Occipital lobe (tissue), 2 donors: ENCODE results near the gene USP32. TPM values are rescaled to one million over a fixed set of nuclear protein-coding genes. Genes with fewer than 3 reads are reported as not detected.
"Not testable (repeated sequence)": the region's sequence is repeated elsewhere in the genome, so short reads cannot be mapped to it uniquely, and the experiment has no call there.

Experiments used
- DNase-seq: peaks from one replicate; lab custom pipeline; 2025; lab: John Stamatoyannopoulos, UW
- total RNA-seq: library from RNA; depleted of rRNA; stranded (reverse); fragments of >200 nt; gene quantifications from one replicate; pipeline ENCODE4 v1.2.3, GENCODE V29; 2014

USP32 gene
- total RNA-seq, 1 donor from 2014 or later, result 71.0 TPM

DNA sequence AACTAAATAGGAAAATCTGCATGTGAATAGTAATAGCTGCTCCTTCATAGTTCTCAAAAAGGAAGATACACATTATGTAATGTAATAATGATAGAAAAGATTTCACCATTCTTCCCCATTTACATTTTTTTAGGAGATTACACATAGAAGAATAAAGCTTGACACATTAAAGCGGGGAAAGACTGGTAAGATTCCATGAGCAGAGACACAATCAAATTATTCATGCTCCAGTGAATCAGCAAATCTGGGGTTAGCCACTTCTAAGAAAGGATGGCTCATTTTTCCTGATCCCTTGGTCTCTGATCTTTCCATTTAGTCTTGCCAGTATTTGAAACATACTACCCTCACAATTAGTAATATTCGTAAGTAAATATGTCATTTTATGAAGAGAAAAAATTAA is 160.2 kb downstream of the USP32 start:
- DNase-seq, result no peak

DNA sequence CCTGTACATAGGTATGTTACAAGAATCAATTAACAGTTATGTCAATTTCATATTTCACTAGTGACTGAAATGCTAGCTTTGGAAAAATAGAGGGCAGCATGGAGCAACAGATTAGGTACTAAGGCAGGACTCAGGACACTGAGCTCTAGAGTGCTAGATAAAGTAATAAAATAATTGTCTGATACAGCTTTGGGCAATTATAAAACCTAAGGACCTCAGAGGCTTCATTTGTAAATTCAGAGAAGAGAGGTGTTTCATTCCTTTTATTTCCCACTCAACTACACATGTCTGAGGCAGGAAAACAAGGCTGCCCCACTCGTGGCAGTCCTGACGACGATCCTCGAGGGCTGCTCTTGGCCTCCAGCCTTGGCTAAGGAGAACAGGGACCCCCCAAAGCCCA is 160.7 kb downstream of the USP32 start:
- no peak for DNase-seq

DNA sequence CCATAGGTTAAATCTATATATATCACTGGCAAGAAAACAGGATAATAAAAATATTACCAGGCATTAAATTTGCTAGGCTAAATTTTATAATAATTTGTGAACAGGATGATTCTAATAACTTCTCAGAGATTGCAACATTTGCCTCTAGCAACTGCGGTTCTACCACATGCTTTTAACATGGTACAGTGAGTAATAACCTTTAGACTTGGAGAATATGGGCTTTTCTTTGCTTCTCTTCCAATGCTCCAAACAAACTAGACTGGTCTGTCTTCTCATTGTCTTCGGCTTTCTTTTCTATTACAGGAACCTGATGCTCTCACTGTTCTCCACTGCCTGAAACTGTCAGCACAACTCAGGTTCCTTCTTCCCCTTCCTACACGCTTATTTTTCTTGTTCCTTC is 161.6 kb downstream of the USP32 start:
- DNase-seq, result no peak

DNA sequence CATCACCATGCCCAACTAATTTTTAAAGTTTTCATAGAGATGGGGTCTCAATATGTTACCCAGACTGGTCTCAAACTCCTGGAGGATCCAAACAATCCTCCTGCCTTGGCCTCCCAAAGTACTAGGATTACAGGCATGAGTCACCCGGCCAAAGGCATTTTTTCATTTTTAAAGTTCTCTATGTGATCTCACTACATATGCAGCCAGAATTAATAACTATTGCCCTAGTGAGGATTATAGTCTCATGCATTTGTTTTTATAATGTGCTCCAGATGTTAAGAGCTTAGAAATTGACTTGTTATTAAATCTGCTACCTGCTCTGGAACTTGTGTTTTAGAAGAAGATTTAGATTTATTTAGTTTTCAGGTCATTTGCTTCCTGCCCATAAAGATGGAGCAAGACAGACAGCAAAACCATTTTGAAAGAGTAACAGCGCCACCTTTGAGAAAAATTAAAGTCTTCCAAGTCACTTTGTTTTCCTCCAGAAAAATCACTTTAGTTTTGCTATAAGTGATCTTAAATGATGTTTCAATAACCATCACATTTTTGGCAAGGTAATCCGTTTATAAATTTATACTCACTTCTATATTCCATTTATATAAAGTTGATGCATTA is 162.6 kb downstream of the USP32 start:
- no peak for DNase-seq

DNA sequence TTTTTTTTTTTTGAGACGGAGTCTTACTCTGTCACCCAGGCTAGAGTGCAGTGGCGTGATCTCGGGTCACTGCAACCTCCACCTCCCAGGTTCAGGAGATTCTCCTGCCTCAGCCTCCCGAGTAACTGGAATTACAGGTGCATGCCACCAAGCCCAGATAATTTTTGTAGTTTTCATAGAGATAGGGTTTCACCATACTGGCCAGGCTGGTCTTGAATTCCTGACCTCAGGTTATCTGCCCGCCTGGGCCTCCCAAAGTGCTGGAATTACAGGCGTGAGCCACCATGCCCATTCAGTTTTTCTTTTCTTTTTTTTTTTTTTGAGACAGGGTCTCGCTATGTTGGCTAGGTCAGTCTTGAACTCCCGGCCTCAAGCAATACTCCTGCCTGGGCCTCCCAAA is 164.7 kb downstream of the USP32 start:
- not testable (repeated sequence) for DNase-seq

DNA sequence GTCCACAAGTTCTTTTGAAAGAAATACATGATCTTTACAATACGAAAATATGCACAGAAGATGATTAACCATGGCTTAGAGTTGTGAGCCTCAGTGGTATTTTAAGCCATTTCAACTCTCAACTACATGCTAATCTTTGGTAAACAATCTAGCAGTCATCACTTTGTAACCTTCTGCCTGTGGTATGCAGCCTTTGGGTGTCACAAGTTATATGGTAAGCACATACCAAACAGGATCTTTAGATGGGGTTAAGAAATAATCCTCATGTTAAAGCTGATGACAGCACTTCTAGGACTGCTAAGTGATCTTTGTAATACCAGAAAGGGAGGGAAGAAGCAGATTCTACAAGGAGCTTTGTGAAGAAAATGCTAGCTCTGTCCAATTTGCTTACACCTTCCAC is 167.9 kb downstream of the USP32 start:
- no peak for DNase-seq

DNA sequence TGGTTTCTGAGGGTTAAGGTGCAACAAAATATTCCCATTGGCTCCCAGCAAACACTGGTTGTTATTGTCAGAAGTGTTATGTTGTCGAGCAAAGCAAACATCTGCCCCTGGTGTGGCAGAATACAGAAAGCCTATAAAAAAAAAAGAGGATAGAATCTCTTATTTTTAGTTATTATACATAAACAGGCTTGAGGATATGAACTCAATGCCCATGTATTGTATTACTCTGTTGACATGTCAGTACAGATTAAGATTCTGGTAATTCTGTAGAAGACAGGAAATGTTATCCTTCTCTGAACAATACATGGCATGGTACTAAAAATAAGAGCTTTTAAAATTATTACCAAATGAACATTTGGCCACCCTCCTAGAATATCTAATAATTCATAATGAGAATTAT is 168.5 kb downstream of the USP32 start:
- no peak for DNase-seq

DNA sequence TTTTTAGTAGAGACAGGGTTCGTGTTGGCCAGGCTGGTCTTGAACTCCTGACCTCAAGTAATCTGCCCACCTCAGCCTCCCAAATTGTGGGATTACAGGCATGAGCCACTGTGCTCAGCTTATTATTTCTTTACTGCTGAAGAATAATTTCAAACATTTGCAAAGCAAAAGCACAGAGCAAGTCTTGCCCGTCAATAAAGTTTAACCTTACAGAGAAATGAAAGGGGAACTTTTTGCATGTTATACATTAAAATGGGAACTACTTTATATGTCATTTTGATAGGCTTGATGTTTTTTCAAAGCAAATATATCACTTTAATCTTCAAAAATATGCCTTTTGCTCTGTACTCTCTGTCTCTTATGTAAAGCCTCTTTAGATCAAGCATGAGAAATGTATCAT is 173.2 kb downstream of the USP32 start:
- not testable (repeated sequence) for DNase-seq

DNA sequence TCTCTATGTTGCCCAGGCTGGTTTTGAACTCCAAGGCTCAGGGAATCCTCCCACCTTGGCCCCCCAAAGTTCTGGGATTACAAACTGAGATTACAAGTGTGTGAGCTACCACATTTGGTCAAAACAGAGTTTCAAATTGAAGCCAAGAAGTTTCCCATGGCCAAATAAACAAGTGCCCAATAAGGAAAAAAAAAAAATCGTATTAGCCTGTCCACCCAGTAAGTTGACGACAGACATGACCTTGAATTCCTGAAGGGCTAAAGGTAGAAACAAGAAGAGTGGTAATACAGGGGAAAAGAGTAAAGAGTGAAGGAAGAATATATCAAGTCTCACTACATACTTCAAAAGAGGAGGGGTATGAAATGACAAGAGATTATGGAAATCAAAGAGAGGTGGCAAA is 176.0 kb downstream of the USP32 start:
- not testable (repeated sequence) for DNase-seq

DNA sequence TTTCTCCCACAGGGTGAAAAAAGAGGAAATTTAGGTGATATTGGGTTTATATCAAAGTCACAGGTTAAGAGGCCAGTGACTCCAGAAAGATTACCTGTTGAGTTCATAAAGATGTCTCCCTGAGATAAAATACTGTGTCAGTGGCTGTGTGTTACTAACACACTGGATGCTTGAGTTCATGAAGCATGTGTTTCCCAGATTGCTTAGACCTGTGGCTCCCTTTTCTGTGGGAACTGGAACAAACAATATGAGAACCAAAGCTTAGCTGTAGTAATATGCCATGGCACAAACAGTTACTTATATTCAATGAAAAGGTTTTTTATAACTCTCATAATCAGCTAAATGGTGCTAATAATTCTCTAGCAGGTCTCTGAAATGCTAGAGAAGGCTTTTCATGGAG is 180.7 kb downstream of the USP32 start:
- not testable (repeated sequence) for DNase-seq

DNA sequence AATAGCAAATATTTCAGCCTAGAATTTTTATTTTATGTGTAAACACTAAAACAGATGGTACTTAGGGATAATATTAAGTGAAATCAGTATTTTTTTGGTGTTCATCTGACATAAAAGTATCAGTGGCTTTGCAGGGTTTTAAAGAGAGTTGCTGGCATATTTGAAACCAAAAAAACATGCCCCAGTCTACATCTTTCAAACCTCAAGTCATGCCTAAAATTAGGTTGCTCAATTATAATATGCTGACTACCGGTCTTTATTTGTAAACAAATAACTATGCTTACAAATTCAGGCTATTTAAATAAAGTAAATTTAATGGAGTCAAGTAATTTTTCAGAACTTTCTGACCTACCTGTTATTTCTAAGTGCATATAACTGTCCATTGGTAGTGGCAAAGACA is 183.6 kb downstream of the USP32 start:
- not testable (repeated sequence) for DNase-seq

DNA sequence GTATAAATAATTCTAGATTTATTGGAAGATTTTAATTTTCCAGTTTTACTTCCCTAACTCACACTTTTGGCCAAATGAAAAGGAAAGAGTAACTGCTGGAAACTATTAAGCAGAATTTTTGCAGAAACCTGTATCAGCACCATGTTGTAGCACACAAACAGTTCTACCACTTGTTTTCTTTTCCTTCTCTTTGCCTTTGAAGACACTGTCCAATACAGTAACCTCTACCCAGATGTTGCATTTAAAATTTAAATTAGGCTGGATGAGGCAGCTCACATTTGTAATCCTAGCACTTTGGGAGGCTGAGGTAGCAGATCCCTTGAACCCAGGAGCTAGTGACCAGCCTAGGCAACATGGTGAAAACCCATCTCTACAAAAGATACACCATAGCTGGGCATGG is 186.2 kb downstream of the USP32 start:
- DNase-seq, result not testable (repeated sequence)

DNA sequence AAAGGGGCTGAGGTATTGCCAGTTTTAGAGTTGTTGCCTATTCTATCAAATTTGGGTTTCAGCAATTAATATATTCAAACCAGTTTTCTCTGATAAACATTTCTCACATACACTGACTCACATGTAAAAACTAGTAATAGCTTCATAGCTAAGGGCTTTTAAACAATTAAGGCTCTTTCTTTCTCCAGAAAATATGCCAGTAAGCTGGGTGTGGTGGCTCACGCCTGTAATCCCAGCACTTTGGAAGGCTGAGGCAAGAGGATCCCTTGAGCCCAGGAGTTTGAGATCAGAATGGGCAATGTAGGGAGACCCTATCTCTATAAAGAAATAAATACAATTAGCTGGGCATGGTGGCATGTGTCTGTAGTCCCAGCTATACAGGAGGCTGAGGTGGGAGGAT is 193.3 kb downstream of the USP32 start:
- DNase-seq, result not testable (repeated sequence)

DNA sequence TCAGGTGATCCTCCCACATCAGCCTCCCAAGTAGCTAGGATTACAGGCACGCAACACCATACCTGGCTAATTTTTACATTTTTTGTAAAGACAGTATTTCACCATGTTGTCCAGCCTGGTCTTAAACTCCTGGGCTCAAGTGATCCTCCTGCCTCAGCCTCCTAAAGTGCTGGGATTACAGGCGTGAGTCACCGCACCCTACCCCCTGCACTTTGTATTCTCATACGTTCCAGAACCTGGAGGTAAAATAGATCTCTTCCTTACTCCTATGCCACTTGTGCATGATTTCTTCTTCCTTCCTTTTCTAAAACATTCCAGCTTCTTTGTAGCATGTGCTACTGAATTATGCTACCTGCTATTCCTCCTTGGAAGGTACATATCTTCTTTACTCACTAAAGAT is 197.8 kb downstream of the USP32 start:
- not testable (repeated sequence) for DNase-seq

DNA sequence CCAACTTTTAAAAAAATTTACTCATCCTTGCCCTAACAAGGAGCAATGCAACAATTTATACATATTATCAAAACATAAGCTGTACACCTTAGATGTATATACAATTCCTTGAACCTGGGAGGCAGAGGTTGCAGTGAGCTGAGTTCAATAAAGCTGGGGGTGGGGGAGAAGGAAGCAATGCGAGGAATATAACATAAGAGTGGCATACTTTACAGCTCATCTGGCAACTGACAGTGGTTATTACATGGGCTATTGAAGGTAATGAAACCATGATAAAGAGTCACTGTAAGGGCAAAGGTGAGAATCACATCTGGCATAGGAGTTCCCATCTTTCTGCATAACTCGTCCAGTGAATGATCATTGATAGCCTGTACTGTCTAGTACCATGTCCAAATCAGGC is 198.5 kb downstream of the USP32 start:
- DNase-seq, result no peak

DNA sequence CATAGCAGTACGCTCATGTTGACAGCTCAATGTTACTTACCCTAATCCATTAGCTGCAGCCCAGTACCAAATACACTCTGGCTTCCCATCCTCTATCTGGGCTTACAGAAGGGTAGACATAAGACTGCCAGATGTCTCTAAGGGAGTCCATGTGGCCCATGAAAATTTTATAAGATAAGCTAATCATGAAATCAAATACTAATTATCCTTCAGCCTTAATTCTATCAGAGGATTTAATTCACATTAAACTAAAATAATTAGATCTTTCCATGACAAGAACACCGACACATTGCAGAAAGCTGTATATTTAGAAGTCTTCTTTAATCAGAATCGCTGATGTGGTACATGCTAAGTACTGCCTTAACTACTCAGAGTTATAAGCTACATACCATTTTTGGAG is 198.9 kb downstream of the USP32 start:
- not testable (repeated sequence) for DNase-seq

DNA sequence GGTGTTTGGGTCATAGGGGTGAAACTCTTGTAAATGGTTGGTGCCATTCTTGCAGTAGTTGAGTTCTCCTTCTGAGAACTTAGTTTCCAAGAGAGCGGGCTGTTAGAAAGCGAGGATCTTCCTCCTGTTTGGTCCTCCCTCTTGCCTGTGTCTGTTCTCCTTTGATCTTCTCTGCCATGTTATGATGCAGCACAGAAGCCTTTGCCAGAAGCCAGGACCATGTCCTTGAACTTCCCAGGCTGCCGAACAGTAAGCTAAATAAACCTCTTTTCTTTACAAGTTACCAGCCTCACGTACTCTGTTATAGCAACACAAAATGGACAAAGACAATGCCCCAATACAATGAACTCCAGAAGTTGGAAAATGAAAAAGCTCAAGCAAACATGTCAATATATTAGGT is 201.9 kb downstream of the USP32 start:
- not testable (repeated sequence) for DNase-seq

DNA sequence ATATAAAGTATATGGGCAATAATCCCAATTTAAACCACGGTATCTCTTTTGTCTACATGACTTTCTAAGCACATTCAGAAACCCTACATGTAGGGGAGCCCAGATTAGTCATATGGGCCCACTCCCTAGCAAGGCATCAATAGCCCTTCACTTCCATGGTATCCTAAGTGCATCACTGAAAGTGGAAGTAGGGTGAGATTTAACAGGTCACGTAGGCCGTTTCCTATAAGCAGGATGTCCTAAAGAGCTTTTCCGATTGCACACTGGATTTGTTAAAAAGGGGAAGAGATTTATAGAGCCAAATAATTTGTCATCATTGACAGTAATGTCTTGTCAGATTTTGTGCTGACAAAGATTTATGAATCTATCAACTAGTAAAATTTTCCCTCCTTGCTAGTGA is 203.2 kb downstream of the USP32 start:
- DNase-seq, result no peak

DNA sequence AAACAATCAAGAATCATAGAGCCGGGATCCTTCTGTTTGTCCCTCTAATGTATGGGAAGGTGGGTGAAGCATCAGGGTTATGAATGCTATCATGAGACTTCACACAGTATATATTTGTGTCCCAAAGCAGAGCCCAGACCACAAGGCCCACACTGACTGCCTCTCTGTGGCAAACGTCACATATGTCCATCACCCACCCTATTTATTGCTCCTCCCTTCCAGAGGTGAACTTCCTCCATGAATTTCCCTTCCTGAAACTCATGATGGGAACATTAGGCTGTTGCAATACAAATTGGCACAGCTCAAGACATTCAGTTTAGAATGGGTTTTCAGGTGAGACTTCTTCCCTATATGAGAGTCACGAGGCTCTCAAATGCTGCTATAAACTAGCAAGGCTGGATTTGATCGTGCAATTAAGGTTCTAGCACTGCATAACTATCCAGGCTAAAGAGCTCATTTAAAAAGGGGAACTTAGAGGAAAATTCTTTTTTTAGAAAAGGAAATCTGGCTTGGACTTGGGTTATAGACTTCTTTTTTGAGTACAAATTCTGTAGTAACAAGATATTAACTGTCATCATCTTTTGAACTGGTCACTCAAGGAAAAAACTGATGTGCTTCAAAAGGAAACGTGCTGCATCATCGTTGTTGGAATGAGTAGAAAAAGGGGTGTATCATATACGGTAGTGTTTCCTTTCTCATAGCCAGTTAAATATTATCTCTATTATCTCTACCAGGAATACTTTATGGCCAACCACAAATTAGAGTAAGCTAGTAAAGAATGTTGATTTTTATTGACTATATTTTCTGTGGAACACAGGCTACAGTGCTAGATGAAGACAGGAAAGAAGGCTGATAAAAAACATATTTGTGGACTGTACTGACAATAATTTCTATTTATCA is 204.8 kb downstream of the USP32 start:
- not testable (repeated sequence) for DNase-seq

DNA sequence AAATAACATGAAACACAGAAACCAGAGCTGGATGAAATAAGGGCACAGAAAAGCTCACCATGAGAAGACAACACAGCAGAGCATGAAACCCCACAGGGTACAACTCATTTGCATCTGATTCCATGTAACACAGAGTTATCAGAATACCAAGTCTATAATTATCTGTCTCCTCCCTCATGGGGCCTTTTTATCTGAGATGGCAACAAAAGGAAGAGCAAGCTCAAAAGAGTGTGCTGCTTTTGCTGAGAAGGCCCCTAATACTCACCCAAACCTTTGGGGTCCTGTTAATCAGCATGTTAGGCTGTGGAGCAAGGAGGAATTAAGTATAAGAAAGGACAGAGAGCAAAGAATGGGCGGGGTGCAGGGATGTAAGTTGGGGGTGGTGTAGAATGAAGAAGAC is 205.6 kb downstream of the USP32 start:
- not testable (repeated sequence) for DNase-seq

DNA sequence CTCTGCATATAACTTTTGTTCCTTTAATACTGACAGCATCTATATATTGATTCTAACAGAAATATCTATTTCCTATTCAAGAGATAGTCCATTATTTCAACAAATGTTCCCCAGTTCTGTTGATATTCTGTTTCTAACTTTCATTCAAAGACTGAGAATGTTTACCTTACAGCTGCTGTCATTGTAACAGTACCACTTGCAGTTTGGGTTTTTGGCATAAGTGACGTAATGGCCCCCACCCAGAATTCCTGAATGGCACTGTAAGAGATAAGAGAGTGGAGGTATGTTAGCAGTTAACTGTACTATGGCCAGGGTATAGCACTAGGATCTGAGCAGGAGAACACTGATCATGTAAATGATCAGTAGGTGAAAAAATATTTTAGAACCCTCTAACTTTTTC is 211.6 kb downstream of the USP32 start:
- not testable (repeated sequence) for DNase-seq

DNA sequence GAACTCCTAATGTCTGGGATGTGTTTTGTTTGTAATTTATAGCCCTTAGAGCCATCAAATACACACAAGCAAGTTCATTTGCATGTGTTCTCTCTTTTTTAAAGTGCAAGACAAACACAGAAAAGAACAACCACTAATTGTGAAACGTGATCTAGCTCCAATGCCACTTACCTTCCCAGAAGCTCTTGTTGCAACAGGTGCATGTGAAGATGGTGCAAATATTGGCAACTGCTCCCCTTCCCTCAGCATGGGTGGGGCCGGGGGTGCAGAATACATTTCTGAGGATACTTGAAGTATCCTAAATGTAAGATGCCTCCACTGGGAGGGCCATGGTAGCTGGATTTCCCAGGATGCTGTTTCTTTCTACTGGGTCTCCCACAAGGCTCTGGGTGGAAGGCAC is 213.8 kb downstream of the USP32 start:
- not testable (repeated sequence) for DNase-seq

DNA sequence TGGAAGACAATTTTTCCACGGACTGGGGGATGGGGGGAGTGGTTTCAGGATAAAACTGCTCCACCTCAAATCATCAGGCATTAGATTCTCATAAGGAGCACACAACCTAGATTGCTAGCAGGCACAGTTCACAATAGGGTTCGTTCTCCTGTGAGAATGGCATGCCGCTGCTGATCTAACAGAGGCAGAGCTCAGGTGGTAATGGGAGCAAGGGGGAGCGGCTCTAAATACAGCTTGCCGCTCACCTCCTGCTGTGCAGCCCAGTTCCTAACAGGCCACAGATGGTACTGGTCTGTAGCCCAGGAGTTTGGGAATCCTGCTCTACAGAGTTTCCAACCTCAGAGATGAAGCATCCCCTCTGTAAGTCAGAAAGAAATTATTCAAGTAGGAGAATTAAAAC is 215.2 kb downstream of the USP32 start:
- DNase-seq, result not testable (repeated sequence)
